Activated naive CD8-positive, alpha-beta T cell treated with anti-CD3 and anti-CD28 coated beads for 36 hours (primary cell): Measurements from ENCODE around the gene NUDT16. TPM values are rescaled to one million over a fixed set of nuclear protein-coding genes. Genes with fewer than 3 reads are reported as not detected.
"Not testable (repeated sequence)": the region's sequence is repeated elsewhere in the genome, so short reads cannot be mapped to it uniquely, and the experiment has no call there.

ENCODE experiments used
- DNase-seq: peaks from one replicate; pipeline ENCODE4 v3.0.0; 2021
- H3K27ac Mint-ChIP-seq: one replicate; pipeline ENCODE4 v1.8.0; 2022; ENCODE audit warnings: mild to moderate bottlenecking, moderate library complexity, mixed read lengths
- H3K27me3 Mint-ChIP-seq: one replicate; pipeline ENCODE4 v1.8.0; 2022; ENCODE audit warnings: mild to moderate bottlenecking, mixed read lengths
- H3K36me3 Mint-ChIP-seq: one replicate; pipeline ENCODE4 v1.8.0; 2021; ENCODE audit warnings: mild to moderate bottlenecking, mixed read lengths
- H3K4me1 Mint-ChIP-seq: one replicate; pipeline ENCODE4 v1.8.0; 2021; ENCODE audit warnings: mixed read lengths
- H3K4me3 Mint-ChIP-seq: one replicate; pipeline ENCODE4 v1.8.0; 2022; ENCODE audit warnings: mild to moderate bottlenecking, moderate library complexity, mixed read lengths
- H3K9me3 Mint-ChIP-seq: one replicate; pipeline ENCODE4 v1.8.0; 2022; ENCODE audit warnings: mixed read lengths
- total RNA-seq, 2 experiments: library from RNA; stranded (reverse); gene quantifications; one replicate each; pipeline ENCODE4 v1.2.3, GENCODE V29; 2021

NUDT16 gene
- total RNA-seq, 2 experiments from 2014 or later: 5.7 TPM

DNA sequence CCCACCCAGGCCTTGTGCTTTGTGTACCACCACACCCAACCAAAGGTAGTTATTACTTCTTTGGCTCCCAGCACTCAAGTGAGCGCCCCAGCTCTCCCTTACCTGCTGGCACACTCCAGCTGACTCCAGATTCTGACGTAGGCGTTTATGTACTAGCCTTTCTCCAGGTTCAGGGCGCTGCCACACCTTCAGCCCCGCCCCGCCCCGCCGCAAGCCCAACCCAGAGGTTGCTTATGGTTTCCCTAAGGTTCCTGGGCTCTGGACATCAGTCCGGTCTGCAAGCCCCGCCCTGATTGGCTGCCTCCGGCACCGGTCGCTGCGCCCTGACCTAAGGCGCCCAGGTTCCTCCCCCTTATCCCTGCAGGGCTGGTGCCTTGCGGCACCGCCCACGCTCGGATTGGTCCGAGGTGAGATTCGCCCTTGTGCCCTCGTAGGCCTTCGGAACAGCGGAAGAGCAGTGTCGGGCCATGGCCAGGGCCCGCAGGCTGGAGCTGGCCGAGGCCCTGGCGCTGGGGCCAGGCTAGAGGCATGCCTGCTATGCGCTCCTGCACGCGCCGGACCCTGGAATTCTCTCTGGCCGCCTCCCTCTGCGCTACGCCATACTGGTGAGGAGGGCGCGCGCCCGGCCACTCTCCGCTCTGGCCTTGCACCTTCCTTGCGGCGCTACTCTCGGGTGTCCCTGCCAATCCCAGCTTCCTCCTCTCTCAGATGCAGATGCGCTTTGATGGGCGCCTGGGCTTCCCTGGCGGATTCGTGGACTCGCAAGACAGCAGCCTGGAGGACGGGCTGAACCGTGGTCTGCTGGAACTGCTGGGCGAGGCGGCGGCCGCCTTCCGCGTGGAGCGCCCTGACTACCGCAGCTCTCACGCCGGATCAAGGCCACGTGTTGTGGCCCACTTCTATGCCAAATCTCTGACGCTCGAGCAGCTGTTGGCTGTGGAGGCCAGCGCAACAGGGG, 19.8 kb upstream of the NUDT16 start:
- Mint-ChIP-seq H3K4me3 (peak overlapping the region; percentile 70), H3K27ac (no peak overlapping the region), H3K36me3 (peaks cover 2% of the 10 kb centered on the region), H3K27me3 (peaks cover 42% of the 10 kb centered on the region), H3K4me1 (peaks cover 5% of the 10 kb centered on the region), H3K9me3 (no peaks in the 10 kb centered on the region)
- DNase-seq: peak; percentile 14

DNA sequence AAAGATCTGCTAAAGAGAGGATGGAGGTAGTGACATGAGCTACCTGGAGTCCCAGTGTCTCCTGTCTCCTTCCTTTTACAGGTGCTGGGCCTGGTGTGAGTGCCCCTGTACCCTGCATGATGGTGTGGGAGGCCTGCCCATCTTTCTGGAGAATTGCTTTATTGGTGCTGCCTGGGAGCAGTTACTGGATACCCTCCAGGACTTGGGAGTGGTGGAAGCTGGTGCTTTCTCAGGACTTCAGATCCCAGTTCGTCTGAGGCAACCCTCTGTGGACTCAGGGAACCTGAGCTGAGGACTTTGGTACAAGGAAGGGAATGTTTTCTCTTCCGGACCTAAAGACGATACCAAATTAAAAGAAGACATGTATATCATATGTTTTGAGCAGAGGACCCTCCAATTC, 18.3 kb upstream of the NUDT16 start:
- no peak for DNase-seq
- Mint-ChIP-seq H3K27ac (no peak overlapping the region), H3K27me3 (peaks cover 42% of the 10 kb centered on the region), H3K4me1 (peaks cover 5% of the 10 kb centered on the region), H3K36me3 (peaks cover 2% of the 10 kb centered on the region), H3K4me3 (no peak overlapping the region), H3K9me3 (no peaks in the 10 kb centered on the region)

DNA sequence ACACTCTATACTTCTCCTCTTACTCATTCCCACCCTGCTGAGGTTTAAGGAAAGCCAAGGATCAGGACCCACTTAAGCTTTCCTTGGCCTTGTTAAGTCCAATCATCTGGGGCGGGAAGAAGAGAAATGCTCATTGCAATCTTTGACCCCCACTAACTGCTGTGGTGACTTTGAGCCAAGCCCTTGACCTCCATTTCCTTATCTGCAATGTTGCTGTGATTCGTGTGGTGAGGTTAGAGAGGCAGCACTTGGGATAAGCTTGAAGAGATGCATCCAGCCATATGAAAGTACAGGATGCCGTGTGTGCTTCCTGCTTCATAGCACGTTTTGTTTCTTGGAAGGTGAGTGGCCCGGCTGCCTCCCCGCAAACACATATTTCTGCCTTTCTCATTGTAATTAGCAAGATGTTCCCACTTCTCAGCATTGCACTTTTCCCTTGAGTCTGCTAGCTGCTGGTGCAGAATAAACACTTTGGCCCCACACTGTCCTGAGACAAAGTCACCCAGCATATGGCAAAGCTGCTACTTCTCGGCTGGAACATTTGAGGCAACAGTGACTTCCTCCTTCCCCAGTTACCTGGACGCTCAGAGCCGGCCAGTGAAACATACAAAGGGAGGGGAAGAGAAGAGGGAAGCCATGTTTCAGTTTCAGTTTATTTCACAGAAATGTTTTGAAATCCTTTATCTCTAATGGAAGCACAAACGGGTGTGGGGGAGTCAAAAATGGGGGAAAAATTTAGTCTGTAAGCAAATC, 10.5 kb upstream of the NUDT16 start:
- Mint-ChIP-seq H3K9me3 (no peaks in the 10 kb centered on the region), H3K27ac (no peak overlapping the region), H3K4me1 (peaks cover 6% of the 10 kb centered on the region), H3K4me3 (no peak overlapping the region), H3K27me3 (no peaks in the 10 kb centered on the region), H3K36me3 (no peaks in the 10 kb centered on the region)
- no peak for DNase-seq

DNA sequence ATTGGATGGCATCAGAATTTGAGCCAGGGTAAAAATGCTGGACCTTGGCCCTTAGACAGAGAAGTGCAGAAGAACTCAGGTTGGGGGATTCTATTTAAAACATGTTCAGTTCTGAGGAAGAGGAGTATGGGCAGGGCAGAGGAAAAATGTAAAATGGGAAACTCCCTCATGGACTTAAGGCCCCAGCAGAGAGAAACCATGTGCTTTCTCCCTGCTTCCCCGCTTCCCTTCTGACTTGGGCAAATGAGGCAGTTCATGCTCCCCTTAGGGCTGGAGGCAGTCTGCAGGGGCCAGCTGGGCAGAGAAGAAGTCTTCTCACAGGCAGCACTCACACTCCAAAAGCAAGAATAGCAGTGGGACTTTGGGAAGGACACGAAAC, 9.9 kb upstream of the NUDT16 start:
- peaks cover 6% of the 10 kb centered on the region for H3K4me1 Mint-ChIP-seq
- H3K9me3 Mint-ChIP-seq: no peaks in the 10 kb centered on the region
- H3K27me3 Mint-ChIP-seq: no peaks in the 10 kb centered on the region
- H3K4me3 Mint-ChIP-seq: no peak overlapping the region
- no peak for DNase-seq
- H3K27ac Mint-ChIP-seq: no peak overlapping the region
- H3K36me3 Mint-ChIP-seq: no peaks in the 10 kb centered on the region

DNA sequence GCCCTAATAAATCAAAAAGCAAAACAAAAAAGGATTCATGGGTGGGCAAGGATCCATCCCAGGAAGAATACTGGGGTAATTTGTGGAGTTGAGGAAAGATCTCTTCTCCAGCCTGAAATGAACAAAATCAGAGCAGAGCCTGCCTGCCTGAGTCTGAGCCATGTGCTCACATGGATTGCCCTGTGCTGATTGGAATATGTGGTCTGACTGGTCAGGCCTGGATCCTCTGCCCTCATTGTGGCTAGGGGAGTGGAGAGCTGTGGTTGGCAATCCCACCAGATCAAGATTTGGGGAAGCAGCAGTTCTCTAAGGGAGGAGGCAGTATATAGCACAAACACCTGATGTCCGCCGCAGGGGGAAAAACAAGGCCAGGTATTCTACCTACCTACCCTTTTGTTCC, 6.8 kb upstream of the NUDT16 start:
- no peaks in the 10 kb centered on the region for H3K27me3 Mint-ChIP-seq
- H3K27ac Mint-ChIP-seq: no peak overlapping the region
- no peaks in the 10 kb centered on the region for H3K36me3 Mint-ChIP-seq
- no peak for DNase-seq
- no peak overlapping the region for H3K4me3 Mint-ChIP-seq
- no peaks in the 10 kb centered on the region for H3K9me3 Mint-ChIP-seq
- H3K4me1 Mint-ChIP-seq: peaks cover 7% of the 10 kb centered on the region

DNA sequence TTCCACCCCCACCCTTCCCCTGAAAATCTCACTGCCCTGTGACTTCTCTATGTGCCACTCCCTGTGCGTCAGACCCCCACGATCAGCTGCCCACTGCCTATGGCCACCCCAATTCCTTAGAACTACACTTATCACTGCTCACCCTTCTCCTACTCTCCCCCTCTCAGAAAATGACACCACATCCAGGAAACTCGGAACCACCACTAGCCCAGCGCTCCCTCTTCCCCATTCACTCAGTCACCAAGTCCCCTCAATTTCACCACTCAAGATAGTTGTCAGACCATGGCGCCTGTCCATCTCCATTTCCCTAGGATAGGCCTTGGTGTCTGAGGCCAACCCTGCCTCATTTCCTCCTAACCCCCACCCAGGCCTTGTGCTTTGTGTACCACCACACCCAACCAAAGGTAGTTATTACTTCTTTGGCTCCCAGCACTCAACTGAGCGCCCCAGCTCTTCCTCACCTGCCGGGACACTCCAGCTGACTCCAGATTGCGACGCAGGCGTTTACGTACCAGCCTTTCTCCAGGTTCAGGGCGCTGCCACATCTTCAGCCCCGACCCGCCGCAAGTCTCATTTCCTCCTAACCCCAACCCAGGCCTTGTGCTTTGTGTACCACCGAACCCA, 641 bp upstream of the NUDT16 start:
- Mint-ChIP-seq H3K27ac (peak overlapping the region; percentile 85), H3K4me3 (peak overlapping the region; percentile 94)
- not testable (repeated sequence) for H3K9me3 Mint-ChIP-seq, H3K36me3 Mint-ChIP-seq, H3K4me1 Mint-ChIP-seq, H3K27me3 Mint-ChIP-seq, DNase-seq

DNA sequence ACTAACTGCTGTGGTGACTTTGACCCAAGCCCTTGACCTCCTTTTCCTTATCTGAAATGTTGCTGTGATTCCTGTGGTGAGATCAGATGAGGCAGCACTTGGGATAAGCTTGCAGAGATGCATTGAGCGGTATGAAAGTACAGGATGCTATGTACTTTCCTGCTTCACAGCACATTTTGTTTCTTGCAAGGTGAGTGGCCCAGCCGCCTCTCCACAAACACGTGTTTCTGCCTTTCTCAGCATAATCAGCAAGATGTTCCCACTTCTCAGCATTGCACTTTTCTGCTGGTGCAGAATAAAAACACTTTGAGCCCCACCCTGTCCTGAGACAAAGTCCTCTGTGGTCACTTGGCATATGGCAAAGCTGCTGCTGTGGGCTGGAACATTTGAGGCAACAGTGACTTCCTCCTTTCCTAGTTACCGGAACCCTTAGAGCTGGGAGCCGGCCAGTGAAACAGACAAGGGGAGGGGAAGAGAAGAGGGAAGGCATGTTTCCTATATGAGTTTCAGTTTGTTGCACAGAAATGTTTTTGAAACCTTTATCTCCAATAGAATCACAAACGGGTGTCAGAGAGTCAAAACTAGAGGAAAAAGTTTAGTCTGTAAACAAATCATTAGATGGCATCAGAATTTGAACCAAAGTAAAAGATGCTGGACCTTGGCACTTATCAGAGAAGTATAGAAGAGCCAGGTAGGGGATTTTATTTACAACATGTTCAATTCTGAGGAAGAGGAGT, 5.0 kb downstream of the NUDT16 start:
- no peak for DNase-seq
- peak overlapping the region; percentile 46 for H3K27ac Mint-ChIP-seq
- H3K4me3 Mint-ChIP-seq: no peak overlapping the region
- peaks cover 11% of the 10 kb centered on the region for H3K4me1 Mint-ChIP-seq
- peaks cover 2% of the 10 kb centered on the region for H3K36me3 Mint-ChIP-seq
- H3K9me3 Mint-ChIP-seq: no peaks in the 10 kb centered on the region
- H3K27me3 Mint-ChIP-seq: no peaks in the 10 kb centered on the region

DNA sequence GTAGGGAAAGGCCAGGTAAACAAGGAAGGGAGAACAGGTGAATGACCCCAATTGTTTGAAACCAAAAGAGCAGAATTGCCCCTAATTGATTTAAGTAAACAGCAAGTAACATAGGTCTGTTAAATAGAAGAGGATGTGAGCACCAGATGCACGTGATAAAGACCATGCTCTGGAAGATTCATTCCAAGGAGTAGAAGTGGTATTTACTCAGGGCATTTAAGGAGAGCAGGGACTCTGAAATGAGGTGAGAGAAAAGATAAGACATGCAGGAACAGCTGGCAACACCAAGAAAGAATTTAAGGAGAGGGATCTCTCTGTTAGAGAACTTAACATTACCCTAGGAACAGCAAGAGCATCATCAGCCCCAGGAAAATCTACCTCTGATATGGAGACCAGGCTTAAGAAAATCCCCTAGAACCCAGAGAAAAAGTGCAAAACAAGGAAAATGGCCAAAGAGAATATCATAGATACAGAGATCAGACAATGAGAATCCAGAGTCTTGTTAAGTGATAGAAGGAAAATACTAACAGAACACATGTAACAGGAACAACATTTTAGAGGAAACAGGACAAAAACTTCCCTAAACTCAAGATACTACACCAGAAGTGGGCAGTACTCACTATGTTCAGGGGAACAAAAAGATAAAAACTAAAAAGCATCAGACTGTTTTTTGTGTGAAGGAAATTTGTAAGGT, 6.4 kb downstream of the NUDT16 start:
- Mint-ChIP-seq H3K27me3 (no peaks in the 10 kb centered on the region), H3K36me3 (peaks cover 2% of the 10 kb centered on the region), H3K27ac (no peak overlapping the region), H3K4me3 (no peak overlapping the region), H3K4me1 (peaks cover 11% of the 10 kb centered on the region), H3K9me3 (no peaks in the 10 kb centered on the region)
- DNase-seq: no peak

DNA sequence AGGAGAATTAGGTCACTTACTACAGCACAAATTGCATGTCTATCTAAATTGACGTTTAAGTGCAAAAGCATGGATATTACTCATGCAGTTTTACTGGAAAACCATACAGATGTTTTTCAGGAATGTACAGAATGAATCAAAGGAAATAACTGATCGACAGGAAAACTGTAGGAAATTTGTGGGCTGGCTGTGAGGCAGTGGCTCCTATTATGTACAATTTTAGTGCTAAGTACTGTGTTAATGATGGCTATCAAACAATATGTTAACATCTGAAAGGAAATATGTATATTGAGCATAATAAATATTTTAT, 6.9 kb downstream of the NUDT16 start:
- H3K4me3 Mint-ChIP-seq: no peak overlapping the region
- H3K27ac Mint-ChIP-seq: no peak overlapping the region
- peaks cover 2% of the 10 kb centered on the region for H3K36me3 Mint-ChIP-seq
- DNase-seq: no peak
- H3K9me3 Mint-ChIP-seq: no peaks in the 10 kb centered on the region
- peaks cover 11% of the 10 kb centered on the region for H3K4me1 Mint-ChIP-seq
- no peaks in the 10 kb centered on the region for H3K27me3 Mint-ChIP-seq

DNA sequence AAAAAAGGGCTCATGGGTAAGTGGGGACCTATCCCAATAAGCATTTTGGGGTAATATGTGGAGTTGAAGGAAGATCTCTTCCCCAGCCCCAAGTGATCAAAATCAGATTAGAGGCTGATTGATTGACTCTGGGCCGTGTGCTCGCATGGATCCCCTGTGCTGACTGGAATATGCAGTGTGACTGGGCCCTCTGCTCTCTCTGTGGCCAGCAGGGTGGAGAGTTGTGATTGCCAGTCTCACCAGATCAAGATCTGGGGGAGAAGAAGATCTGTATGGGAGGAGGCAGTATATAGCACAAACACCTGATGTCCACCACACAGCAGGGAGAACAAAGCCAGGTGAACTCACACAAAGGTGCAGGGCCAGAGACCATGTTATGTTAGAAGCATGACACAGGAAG, 8.8 kb downstream of the NUDT16 start:
- Mint-ChIP-seq H3K4me3 (no peak overlapping the region), H3K27ac (no peak overlapping the region), H3K27me3 (no peaks in the 10 kb centered on the region), H3K9me3 (no peaks in the 10 kb centered on the region), H3K36me3 (no peaks in the 10 kb centered on the region), H3K4me1 (peaks cover 11% of the 10 kb centered on the region)
- DNase-seq: no peak

DNA sequence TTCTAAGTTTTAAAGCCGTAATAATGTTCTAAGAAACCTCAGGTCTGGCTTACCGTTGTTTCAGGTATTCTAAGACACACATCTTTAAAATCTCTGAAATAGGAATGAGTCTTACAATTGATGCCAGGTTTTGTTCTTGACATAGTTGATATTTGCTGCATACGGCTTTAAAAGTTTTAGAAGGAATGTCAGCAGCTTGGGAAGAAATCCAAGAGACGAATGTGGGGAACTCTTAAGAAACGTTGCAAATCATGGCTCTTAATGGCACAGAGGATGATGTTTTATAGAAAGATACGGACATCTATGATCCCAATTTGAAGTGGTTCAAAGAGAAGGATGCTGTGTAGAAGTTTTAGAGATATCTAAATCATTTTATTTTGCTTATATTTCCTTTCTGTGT, 11.5 kb downstream of the NUDT16 start:
- no peak for DNase-seq
- H3K27ac Mint-ChIP-seq: no peak overlapping the region
- no peaks in the 10 kb centered on the region for H3K27me3 Mint-ChIP-seq
- H3K4me1 Mint-ChIP-seq: no peaks in the 10 kb centered on the region
- no peaks in the 10 kb centered on the region for H3K9me3 Mint-ChIP-seq
- H3K4me3 Mint-ChIP-seq: no peak overlapping the region
- no peaks in the 10 kb centered on the region for H3K36me3 Mint-ChIP-seq

DNA sequence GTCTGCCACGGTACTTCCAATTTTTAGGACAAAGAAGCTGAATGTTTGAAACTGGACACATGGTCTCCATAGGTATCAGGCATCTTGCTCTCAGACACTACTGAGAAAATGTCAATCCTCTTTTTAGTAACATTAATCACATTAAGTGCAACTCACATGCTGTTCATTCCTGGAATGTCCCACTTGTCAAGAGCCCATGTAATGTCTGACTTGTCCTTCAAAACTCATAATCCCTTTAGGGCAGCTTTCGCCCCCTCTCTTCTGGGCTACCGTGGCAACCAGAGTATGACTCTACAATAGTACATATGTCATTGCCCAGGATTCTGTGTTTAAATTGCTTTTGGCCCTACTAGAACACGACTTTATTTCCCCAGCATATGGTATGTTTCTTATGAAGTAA, 12.3 kb downstream of the NUDT16 start:
- no peaks in the 10 kb centered on the region for H3K9me3 Mint-ChIP-seq
- no peak overlapping the region for H3K4me3 Mint-ChIP-seq
- no peak for DNase-seq
- H3K36me3 Mint-ChIP-seq: no peaks in the 10 kb centered on the region
- H3K27me3 Mint-ChIP-seq: no peaks in the 10 kb centered on the region
- no peaks in the 10 kb centered on the region for H3K4me1 Mint-ChIP-seq
- no peak overlapping the region for H3K27ac Mint-ChIP-seq

DNA sequence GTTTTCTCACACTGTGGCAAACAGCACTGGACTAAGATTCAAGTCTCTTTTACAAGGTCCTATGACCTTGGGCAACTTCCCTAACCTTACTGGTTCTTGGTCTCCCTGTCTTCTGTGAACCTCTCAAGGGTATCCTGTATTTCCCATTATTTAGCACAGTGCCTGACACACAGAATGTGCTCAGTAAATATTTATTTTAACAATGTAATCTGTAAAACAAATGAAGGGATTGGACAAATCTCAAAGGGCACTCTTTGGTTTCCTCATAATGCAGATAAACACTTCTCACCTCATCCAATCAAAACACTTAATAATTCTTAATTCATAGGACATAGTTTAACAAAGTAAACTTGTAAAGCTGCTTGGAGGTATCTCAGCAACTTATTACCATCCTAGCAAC, 12.8 kb downstream of the NUDT16 start:
- no peak for DNase-seq
- no peaks in the 10 kb centered on the region for H3K36me3 Mint-ChIP-seq

DNA sequence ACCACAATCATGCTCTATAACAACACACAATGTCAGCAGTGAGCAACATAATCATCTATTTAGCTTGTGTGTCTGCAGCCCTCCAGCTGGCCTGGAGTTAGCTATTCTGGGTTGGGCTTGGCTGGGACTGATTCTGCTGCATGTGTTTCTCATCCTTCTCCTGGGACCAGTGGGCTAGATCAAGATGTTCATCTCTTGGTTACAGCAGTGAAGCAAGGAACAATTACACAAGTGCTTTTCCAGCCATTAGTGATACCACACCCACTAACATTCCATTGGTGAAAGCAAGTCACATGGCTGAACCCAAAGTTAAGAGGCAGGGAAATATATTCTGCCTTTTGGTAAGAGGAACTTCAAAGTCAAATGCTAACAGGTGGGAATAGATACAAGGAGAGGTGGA, 14.6 kb downstream of the NUDT16 start:
- H3K27me3 Mint-ChIP-seq: no peaks in the 10 kb centered on the region
- H3K4me3 Mint-ChIP-seq: no peak overlapping the region
- no peaks in the 10 kb centered on the region for H3K9me3 Mint-ChIP-seq
- no peaks in the 10 kb centered on the region for H3K4me1 Mint-ChIP-seq
- no peak overlapping the region for H3K27ac Mint-ChIP-seq
- DNase-seq: no peak
- no peaks in the 10 kb centered on the region for H3K36me3 Mint-ChIP-seq

More for the DNA sequence above, 12.8 kb downstream of the NUDT16 start:
- H3K4me3 Mint-ChIP-seq: no peak overlapping the region
- no peaks in the 10 kb centered on the region for H3K4me1 Mint-ChIP-seq
- no peak overlapping the region for H3K27ac Mint-ChIP-seq
- H3K27me3 Mint-ChIP-seq: no peaks in the 10 kb centered on the region
- no peaks in the 10 kb centered on the region for H3K9me3 Mint-ChIP-seq
